ENCODE measurements around the gene DIAPH2. TPM values are rescaled to one million over a fixed set of nuclear protein-coding genes. Genes with fewer than 3 reads are reported as not detected.

The DIAPH2 gene
- total RNA-seq, 4 donors from 2014 or later: 40.2 to 52.2 (median 44.8) TPM

DNA sequence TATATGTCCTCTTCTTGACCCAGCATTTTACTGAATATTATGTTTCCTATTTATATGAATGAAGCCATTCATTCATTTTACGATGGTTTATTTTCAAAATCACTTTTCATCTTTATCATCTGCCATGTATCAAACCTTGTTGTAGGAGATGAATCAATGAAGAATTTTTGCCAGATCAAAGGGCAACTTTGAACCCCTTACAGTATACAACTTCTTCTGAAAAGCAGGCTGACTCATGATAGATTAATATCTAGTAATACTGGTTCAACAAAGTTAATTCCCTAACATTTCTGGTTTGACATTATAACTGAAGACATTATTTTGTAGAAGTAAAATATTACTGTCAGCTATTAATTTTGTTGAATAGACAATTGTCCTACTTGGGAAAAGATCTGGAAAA is 425.1 kb downstream of the DIAPH2 start:
- WGBS, 2 donors: 33 to 68% methylated on average over 1 of the region's 1 CpG
- no peak overlapping the region for H3K27ac ChIP-seq
- H3K9me3 ChIP-seq: no peaks in the 10 kb centered on the region
- no peak overlapping the region for H3K4me3 ChIP-seq
- no peaks in the 10 kb centered on the region for H3K4me1 ChIP-seq
- TF ChIP-seq EP300 (IDR thresholded peaks at IDR 0.05) (no peak), POLR2A (IDR thresholded peaks at IDR 0.05) (no peak)
- TF ChIP-seq, protein P1, sequence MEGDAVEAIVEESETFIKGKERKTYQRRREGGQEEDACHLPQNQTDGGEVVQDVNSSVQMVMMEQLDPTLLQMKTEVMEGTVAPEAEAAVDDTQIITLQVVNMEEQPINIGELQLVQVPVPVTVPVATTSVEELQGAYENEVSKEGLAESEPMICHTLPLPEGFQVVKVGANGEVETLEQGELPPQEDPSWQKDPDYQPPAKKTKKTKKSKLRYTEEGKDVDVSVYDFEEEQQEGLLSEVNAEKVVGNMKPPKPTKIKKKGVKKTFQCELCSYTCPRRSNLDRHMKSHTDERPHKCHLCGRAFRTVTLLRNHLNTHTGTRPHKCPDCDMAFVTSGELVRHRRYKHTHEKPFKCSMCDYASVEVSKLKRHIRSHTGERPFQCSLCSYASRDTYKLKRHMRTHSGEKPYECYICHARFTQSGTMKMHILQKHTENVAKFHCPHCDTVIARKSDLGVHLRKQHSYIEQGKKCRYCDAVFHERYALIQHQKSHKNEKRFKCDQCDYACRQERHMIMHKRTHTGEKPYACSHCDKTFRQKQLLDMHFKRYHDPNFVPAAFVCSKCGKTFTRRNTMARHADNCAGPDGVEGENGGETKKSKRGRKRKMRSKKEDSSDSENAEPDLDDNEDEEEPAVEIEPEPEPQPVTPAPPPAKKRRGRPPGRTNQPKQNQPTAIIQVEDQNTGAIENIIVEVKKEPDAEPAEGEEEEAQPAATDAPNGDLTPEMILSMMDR (IDR thresholded peaks at IDR 0.05): no peak
- no peaks in the 10 kb centered on the region for H3K36me3 ChIP-seq
- H3K27me3 ChIP-seq: peaks cover 0 to 7% of the 10 kb centered on the region in 2 donors
- no peak for DNase-seq (ENCODE audit: low spot score in 2 of 2)

DNA sequence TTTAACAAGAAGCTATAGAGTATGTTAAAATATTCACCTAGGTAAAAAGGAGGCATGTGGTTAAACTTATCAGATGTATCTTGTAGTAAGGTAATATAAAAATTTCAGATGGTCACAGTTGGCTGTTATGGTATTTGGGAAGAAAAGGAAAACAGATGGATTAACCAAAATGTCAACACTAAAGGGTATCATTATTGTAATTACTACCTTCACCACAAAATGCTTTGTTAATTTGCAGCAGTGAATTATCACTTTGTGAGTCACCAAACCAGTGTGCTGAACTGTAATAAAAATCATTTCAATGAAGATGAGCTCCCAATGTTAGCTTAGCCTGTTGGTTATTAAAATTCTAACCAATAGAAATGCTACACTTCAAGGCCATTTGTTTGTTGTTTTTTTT is 432.9 kb downstream of the DIAPH2 start:
- DNase-seq (ENCODE audit: low spot score in 2 of 2): no peak
- H3K27ac ChIP-seq: no peak overlapping the region
- no peak overlapping the region for H3K4me3 ChIP-seq
- H3K36me3 ChIP-seq: no peaks in the 10 kb centered on the region
- peaks cover 0 to 3% of the 10 kb centered on the region in 2 donors for H3K27me3 ChIP-seq
- H3K4me1 ChIP-seq: peaks cover 0 to 4% (median 0%) of the 10 kb centered on the region in 4 donors
- H3K9me3 ChIP-seq: no peaks in the 10 kb centered on the region
- no peak for TF ChIP-seq POLR2A (IDR thresholded peaks at IDR 0.05)
- no peak for TF ChIP-seq EP300 (IDR thresholded peaks at IDR 0.05)
- TF ChIP-seq, protein P1 (IDR thresholded peaks at IDR 0.05): no peak

DNA sequence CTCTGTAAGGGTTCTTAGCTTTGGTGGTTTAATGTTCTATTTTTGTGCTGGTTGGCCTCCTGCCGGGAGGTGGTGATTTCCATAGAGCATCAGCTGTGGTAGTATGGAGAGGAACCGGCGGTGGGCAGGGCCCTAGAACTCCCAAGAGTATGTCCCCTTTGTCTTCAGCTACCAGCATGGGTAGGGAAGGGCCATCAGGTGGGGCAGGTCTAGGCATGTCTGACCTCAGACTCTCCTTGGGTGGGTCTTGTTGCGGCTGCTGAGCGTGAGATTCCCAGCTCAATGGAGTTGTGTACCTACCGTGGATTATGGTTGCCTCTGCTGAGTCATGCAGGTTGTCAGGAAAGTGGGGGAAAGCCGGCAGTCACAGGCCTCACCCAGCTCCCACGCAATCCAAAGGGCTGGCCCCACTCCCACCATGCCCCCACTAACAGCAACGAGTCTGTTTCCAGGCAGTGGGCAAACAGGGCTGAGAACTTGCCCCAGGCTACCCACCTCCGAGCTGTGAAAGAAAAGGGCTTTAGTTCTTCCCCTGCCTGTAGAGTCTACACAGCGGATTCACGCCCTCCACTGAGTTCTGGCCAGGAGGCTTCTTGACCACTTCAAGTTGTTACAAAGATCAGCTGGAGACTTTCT is 434.9 kb downstream of the DIAPH2 start:
- WGBS, 2 donors: 89 to 91% methylated on average over 7 to 12 of the region's 12 CpGs
- H3K27ac ChIP-seq: no peak overlapping the region
- no peaks in the 10 kb centered on the region for H3K27me3 ChIP-seq

DNA sequence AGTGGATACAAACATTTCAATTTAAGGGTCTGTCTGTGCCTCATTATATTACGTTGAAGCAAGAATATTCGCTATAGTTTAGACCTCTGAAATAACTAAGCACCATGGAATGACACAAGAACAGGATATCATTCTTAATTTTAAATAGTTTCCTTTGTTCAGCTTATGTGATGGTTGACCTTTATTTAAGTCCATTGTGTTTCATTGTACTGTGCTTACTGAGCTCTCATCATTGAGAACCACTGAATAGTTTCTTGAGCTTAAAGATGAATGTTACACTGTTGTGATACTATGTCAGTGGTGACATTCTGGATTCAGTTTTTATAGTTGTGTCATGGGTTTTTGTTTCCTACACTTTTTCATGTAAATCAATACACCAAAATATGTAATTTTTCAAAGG is 438.4 kb downstream of the DIAPH2 start:
- Histone ChIP-seq H3K9me3 (no peaks in the 10 kb centered on the region), H3K36me3 (no peaks in the 10 kb centered on the region), H3K4me1 (peaks cover 0 to 4% (median 0%) of the 10 kb centered on the region in 4 donors), H3K4me3 (no peak overlapping the region), H3K27me3 (no peaks in the 10 kb centered on the region), H3K27ac (peak overlapping the region in 1 of 4 donors; percentile 59)
- 46 to 51% methylated on average over 2 of the region's 2 CpGs for whole genome bisulfite sequencing, 2 donors
- DNase-seq (ENCODE audit: low spot score in 2 of 2): no peak
- no peak for TF ChIP-seq POLR2A (IDR thresholded peaks at IDR 0.05)
- TF ChIP-seq, protein P1 (IDR thresholded peaks at IDR 0.05): no peak
- no peak for TF ChIP-seq EP300 (IDR thresholded peaks at IDR 0.05)

More for the DNA sequence above, 434.9 kb downstream of the DIAPH2 start:
- Histone ChIP-seq H3K9me3 (no peaks in the 10 kb centered on the region), H3K4me1 (peaks cover 0 to 4% (median 0%) of the 10 kb centered on the region in 4 donors), H3K36me3 (no peaks in the 10 kb centered on the region), H3K4me3 (no peak overlapping the region)
- TF ChIP-seq POLR2A (IDR thresholded peaks at IDR 0.05) (no peak), EP300 (IDR thresholded peaks at IDR 0.05) (no peak)
- TF ChIP-seq, protein P1 (IDR thresholded peaks at IDR 0.05): no peak
- DNase-seq (ENCODE audit: low spot score in 2 of 2): no peak

DNA sequence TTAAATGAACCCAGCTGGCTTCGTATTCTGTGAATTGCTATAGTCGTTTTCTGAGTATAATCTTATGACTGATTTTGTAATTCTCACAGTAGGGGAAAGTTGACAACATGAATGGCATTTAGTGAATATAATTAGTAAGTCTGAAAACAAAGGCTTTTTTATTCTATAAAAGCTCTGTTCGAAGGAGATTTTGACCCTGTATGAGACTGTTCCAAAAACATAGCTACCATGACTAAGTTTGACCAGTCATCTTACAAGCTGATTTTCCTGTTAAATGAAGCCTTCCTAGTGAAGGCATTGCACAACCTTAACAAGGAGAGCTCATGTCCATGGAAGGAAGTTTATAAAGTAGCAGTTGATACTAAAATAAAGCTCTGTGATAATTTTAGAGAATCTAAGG is 441.4 kb downstream of the DIAPH2 start:
- H3K36me3 ChIP-seq: no peaks in the 10 kb centered on the region
- no peak for TF ChIP-seq EP300 (IDR thresholded peaks at IDR 0.05)
- TF ChIP-seq, protein P1 (IDR thresholded peaks at IDR 0.05): no peak
- TF ChIP-seq POLR2A (IDR thresholded peaks at IDR 0.05): no peak
- no peaks in the 10 kb centered on the region for H3K9me3 ChIP-seq
- WGBS, 2 donors: 31 to 33% methylated on average over 3 of the region's 3 CpGs
- DNase-seq (ENCODE audit: low spot score in 2 of 2): no peak
- H3K27ac ChIP-seq: peak overlapping the region in 2 of 4 donors; percentile 59 to 67
- no peak overlapping the region for H3K4me3 ChIP-seq
- peaks cover 0 to 4% (median 0%) of the 10 kb centered on the region in 4 donors for H3K4me1 ChIP-seq
- H3K27me3 ChIP-seq: no peaks in the 10 kb centered on the region

Measured in tibial nerve (tissue), 4 donors.